Peyer's patch (tissue), 4 donors: ENCODE results near the gene KAT2A.

ENCODE experiments used
- POLR2A ChIP-seq, 2 donors: fragments of 450-650 bp; IDR thresholded peaks; one replicate each; pipeline ENCODE4 v1.5.1; 2017; ENCODE audit warnings: antibody characterized with exemption in 2 of 2, mild to moderate bottlenecking in 2 of 2, moderate library complexity in 2 of 2
- TF ChIP-seq, protein P1 (sequence below), 6 experiments: fragments of 450-650 bp in 4 of 6; fragments of 200-600 bp in 2 of 6; sonication (generic) in 1 of 6; IDR thresholded peaks; one replicate each; pipeline ENCODE4 v1.5.1; 2017 to 2019; ENCODE audit warnings: antibody characterized with exemption in 6 of 6, mild to moderate bottlenecking in 3 of 6, moderate library complexity in 1 of 6

DNA sequence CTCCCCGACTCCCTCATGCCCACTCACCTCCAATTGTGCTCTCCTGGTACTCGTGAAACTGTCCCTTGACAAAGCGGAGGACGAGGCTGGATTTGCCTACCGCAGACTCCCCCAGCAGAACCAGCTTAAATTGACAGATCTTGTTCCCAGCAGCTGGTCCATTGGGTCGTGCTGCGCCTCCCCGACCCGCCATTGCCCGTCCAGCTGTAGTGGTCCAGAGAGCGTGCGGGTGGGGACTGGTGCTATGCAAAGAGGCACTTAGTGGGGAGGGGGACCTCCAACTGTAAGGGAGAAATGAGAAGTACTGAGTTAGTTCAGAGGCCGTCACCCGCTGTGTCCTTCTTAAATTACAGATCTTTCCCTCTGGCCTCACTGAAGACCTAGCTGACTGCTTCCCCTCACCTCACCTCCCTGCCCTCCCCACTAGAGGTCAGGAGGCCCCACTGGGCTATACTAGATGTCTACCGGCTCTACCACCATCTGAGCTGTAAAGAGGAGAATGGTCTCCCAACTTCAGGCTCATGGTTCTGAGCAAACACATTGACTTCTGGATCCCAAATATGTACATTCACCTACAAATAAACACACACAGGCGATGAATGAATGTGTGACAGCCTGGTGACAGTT, 9.3 kb upstream of the KAT2A start:
- TF ChIP-seq, protein P1, sequence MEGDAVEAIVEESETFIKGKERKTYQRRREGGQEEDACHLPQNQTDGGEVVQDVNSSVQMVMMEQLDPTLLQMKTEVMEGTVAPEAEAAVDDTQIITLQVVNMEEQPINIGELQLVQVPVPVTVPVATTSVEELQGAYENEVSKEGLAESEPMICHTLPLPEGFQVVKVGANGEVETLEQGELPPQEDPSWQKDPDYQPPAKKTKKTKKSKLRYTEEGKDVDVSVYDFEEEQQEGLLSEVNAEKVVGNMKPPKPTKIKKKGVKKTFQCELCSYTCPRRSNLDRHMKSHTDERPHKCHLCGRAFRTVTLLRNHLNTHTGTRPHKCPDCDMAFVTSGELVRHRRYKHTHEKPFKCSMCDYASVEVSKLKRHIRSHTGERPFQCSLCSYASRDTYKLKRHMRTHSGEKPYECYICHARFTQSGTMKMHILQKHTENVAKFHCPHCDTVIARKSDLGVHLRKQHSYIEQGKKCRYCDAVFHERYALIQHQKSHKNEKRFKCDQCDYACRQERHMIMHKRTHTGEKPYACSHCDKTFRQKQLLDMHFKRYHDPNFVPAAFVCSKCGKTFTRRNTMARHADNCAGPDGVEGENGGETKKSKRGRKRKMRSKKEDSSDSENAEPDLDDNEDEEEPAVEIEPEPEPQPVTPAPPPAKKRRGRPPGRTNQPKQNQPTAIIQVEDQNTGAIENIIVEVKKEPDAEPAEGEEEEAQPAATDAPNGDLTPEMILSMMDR (IDR thresholded peaks at IDR 0.05) = no peak
- no peak for TF ChIP-seq POLR2A (IDR thresholded peaks at IDR 0.05)
